ENCODE data around the gene GIT2.

- TF ChIP-seq CTCF (IDR thresholded peaks at IDR 0.05) (no peak), POLR2A (IDR thresholded peaks at IDR 0.05) (no peak)
Measured at GRCh38 chr12:109883461-109883860, 112.7 kb downstream of the GIT2 start.
